Right atrium auricular region (tissue), 2 donors: Measurements from ENCODE around the gene CCAR1. TPM values are rescaled to one million over a fixed set of nuclear protein-coding genes. Genes with fewer than 3 reads are reported as not detected.
"Not testable (repeated sequence)": the region's sequence is repeated elsewhere in the genome, so short reads cannot be mapped to it uniquely, and the experiment has no call there.

Experiments used
- DNase-seq: peaks from one replicate; pipeline ENCODE4 v3.0.0-alpha.2; 2019; ENCODE audit warnings: low spot score
- H3K27ac ChIP-seq, 2 donors: fragments of 200-600 bp; sonication (generic); 1 replicate in 1 of 2; 2 replicates in 1 of 2; pipeline ENCODE4 v1.5.1; 2016 to 2019
- H3K27me3 ChIP-seq, 2 donors: fragments of 200-600 bp; sonication (generic); one replicate each; pipeline versions ENCODE4 v1.5.1 to v1.6.0; 2017 to 2019
- H3K36me3 ChIP-seq: fragments of 200-600 bp; sonication (generic); one replicate; pipeline ENCODE4 v1.5.1; 2016
- H3K4me1 ChIP-seq, 2 donors: fragments of 200-600 bp; sonication (generic); one replicate each; pipeline versions ENCODE4 v1.5.1 to v1.6.0; 2017 to 2019
- H3K4me3 ChIP-seq, 2 donors: fragments of 200-600 bp; sonication (generic); 1 replicate in 1 of 2; 2 replicates in 1 of 2; pipeline ENCODE4 v1.5.1; 2017 to 2019; ENCODE audit warnings: mild to moderate bottlenecking in 1 of 2, moderate library complexity in 1 of 2
- H3K9me3 ChIP-seq, 2 donors: fragments of 200-600 bp; sonication (generic); one replicate each; pipeline ENCODE4 v1.5.1; 2019
- total RNA-seq, 2 donors: library from RNA; depleted of rRNA; stranded (reverse); fragments of >200 nt; gene quantifications; one replicate each; pipeline ENCODE4 v1.1.0, GENCODE V29; 2016
- TF ChIP-seq, protein P1 (sequence below), 2 donors: fragments of 200-600 bp; sonication (generic); IDR thresholded peaks; one replicate each; pipeline ENCODE4 v1.5.1; 2019; ENCODE audit warnings: antibody characterized with exemption in 2 of 2

CCAR1 gene
- total RNA-seq, 2 donors from 2014 or later: 21.0 to 25.0 TPM

GRCh38 chr10:68752711-68753350, 31.8 kb downstream of the CCAR1 start:
- Histone ChIP-seq H3K27me3 (no peaks in the 10 kb centered on the region), H3K4me3 (no peak overlapping the region), H3K27ac (no peak overlapping the region), H3K9me3 (no peaks in the 10 kb centered on the region), H3K36me3 (peaks cover 97% of the 10 kb centered on the region), H3K4me1 (no peaks in the 10 kb centered on the region)
- DNase-seq: no peak
- TF ChIP-seq, protein P1, sequence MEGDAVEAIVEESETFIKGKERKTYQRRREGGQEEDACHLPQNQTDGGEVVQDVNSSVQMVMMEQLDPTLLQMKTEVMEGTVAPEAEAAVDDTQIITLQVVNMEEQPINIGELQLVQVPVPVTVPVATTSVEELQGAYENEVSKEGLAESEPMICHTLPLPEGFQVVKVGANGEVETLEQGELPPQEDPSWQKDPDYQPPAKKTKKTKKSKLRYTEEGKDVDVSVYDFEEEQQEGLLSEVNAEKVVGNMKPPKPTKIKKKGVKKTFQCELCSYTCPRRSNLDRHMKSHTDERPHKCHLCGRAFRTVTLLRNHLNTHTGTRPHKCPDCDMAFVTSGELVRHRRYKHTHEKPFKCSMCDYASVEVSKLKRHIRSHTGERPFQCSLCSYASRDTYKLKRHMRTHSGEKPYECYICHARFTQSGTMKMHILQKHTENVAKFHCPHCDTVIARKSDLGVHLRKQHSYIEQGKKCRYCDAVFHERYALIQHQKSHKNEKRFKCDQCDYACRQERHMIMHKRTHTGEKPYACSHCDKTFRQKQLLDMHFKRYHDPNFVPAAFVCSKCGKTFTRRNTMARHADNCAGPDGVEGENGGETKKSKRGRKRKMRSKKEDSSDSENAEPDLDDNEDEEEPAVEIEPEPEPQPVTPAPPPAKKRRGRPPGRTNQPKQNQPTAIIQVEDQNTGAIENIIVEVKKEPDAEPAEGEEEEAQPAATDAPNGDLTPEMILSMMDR (IDR thresholded peaks at IDR 0.05): no peak

- Histone ChIP-seq H3K36me3 (peaks cover 96% of the 10 kb centered on the region), H3K4me3 (no peak overlapping the region), H3K27me3 (no peaks in the 10 kb centered on the region), H3K4me1 (no peaks in the 10 kb centered on the region), H3K27ac (no peak overlapping the region), H3K9me3 (no peaks in the 10 kb centered on the region)
- no peak for DNase-seq
- TF ChIP-seq, protein P1 (IDR thresholded peaks at IDR 0.05): no peak
These were observed 35.2 kb downstream of the CCAR1 start for GRCh38 chr10:68756246-68756645.

DNA sequence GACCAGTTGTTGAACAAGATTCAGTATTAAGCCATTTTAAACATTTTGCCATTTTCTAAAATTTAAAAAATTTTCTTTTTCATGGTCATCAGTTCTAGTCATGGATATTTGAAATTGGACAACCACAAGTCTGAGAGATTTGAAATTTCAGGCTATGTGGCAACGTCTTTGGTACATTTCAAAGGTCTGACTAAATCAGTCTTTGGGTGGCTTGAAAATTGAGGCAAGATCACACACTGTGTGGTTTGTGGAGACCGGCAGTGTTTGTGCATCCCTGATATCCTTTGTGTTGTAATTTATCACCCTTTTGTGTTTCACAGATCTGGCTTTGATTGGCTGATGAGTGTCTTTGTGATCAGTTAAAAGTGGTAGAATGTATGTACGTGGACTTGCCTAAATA, 35.7 kb downstream of the CCAR1 start:
- Histone ChIP-seq H3K9me3 (no peaks in the 10 kb centered on the region), H3K4me1 (no peaks in the 10 kb centered on the region), H3K4me3 (no peak overlapping the region), H3K27ac (no peak overlapping the region), H3K27me3 (no peaks in the 10 kb centered on the region), H3K36me3 (peaks cover 97% of the 10 kb centered on the region)
- TF ChIP-seq, protein P1 (IDR thresholded peaks at IDR 0.05): no peak
- DNase-seq: no peak

DNA sequence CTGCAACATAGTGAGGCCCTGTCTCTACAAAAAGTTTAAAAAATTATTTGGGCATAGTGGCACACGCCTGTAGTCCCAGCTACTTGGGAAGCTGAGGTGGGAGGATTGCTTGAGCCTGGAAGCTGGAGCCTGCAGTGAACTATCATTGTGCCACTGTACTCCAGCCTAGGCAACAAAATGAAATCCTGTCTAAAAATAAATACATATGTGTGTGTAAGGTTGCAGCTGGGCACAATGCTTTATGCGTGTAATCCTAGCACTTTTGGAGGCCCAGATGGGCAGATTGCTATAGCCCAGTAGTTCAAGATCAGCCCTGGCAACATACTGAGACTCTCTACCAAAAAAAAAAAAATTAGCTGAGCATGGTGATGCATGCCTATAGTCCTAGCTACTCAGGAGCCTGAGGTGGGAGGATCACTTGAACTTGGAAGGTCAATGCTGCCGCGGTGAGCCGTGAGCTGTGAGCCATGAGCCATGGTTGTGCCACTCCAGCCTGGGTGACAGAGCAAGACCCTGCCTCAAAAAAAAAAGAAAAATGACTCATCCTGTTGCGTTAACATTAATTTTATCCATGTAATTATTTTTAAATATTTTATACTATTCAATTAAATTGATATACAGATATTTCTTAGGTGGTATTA, 38.3 kb downstream of the CCAR1 start:
- TF ChIP-seq, protein P1 (IDR thresholded peaks at IDR 0.05): no peak
- DNase-seq: no peak
- Histone ChIP-seq H3K27ac (no peak overlapping the region), H3K4me3 (no peak overlapping the region), H3K4me1 (no peaks in the 10 kb centered on the region), H3K36me3 (peaks cover 77% of the 10 kb centered on the region), H3K27me3 (no peaks in the 10 kb centered on the region), H3K9me3 (no peaks in the 10 kb centered on the region)

DNA sequence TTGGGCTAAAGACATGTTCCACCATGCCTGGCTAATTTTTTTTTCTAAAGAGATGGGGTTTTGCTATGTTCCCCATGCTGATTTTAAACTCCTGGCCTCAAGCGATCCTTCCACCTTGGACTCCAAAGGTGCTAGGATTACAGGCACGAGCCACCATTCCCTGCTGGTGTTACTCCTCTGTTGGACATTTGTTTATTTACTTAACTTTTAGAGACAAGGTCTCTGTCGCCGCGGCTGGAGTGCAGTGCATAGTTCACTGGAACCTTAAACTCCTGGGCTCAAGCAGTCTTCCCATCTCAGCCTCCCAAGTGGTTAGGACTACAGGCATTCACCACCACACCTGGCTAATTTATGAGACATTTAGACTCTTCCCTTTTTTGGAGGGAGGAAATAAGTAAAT, 38.9 kb downstream of the CCAR1 start:
- Histone ChIP-seq H3K27ac (no peak overlapping the region), H3K9me3 (no peaks in the 10 kb centered on the region), H3K4me3 (no peak overlapping the region), H3K27me3 (no peaks in the 10 kb centered on the region), H3K4me1 (no peaks in the 10 kb centered on the region), H3K36me3 (peaks cover 73% of the 10 kb centered on the region)
- TF ChIP-seq, protein P1 (IDR thresholded peaks at IDR 0.05): no peak
- DNase-seq: no peak

- not testable (repeated sequence) for H3K27ac ChIP-seq, DNase-seq, H3K9me3 ChIP-seq, H3K27me3 ChIP-seq, H3K4me3 ChIP-seq, H3K4me1 ChIP-seq
- H3K36me3 ChIP-seq: peaks cover 76% of the 10 kb centered on the region
These were observed 46.4 kb downstream of the CCAR1 start for GRCh38 chr10:68767407-68767806.
